HL-60 (cell line): ENCODE data around the gene SH3BP4.

ENCODE experiments used
- DNase-seq, 2 experiments: peaks; one replicate each; pipeline ENCODE4 v3.0.0-alpha.2; 2010 to 2020; ENCODE audit warnings: low read depth in 1 of 2, low spot score in 1 of 2
- H3K27ac ChIP-seq: fragments of 250-450 bp; sonication (Bioruptor Pico); replicated peaks from 2 replicates; pipeline ENCODE4 v1.5.1; 2020; ENCODE audit warnings: mild to moderate bottlenecking, moderate library complexity
- H3K27me3 ChIP-seq: fragments of 250-450 bp; sonication (Bioruptor Pico); 2 replicates; pipeline ENCODE4 v1.5.1; 2021; ENCODE audit warnings: mild to moderate bottlenecking, moderate library complexity; ENCODE audit not compliant: insufficient read depth, poor library complexity, severe bottlenecking
- H3K4me3 ChIP-seq: replicated peaks from 2 replicates; pipeline ENCODE4 v1.5.1; 2011; ENCODE audit warnings: mild to moderate bottlenecking, control low read depth, low read length; ENCODE audit not compliant: insufficient read depth
- CTCF ChIP-seq: IDR thresholded peaks from one replicate; pipeline ENCODE4 v1.5.1; 2011; ENCODE audit warnings: low read length, control low read depth, inconsistent platforms; ENCODE audit not compliant: insufficient read depth
- GABPA ChIP-seq: IDR thresholded peaks from 2 replicates; pipeline ENCODE4 v1.6.1; 2012; ENCODE audit warnings: low read depth
- POLR2AphosphoS5 ChIP-seq: IDR thresholded peaks from 2 replicates; pipeline ENCODE4 v1.6.1; 2012; ENCODE audit warnings: low read depth
- REST ChIP-seq: IDR thresholded peaks from 2 replicates; pipeline ENCODE4 v1.6.1; 2012; ENCODE audit warnings: low read depth; ENCODE audit not compliant: insufficient replicate concordance
- SPI1 ChIP-seq: IDR thresholded peaks from 2 replicates; pipeline ENCODE4 v1.6.1; 2012; ENCODE audit warnings: low read depth, mild to moderate bottlenecking, borderline replicate concordance

SH3BP4 gene

DNA sequence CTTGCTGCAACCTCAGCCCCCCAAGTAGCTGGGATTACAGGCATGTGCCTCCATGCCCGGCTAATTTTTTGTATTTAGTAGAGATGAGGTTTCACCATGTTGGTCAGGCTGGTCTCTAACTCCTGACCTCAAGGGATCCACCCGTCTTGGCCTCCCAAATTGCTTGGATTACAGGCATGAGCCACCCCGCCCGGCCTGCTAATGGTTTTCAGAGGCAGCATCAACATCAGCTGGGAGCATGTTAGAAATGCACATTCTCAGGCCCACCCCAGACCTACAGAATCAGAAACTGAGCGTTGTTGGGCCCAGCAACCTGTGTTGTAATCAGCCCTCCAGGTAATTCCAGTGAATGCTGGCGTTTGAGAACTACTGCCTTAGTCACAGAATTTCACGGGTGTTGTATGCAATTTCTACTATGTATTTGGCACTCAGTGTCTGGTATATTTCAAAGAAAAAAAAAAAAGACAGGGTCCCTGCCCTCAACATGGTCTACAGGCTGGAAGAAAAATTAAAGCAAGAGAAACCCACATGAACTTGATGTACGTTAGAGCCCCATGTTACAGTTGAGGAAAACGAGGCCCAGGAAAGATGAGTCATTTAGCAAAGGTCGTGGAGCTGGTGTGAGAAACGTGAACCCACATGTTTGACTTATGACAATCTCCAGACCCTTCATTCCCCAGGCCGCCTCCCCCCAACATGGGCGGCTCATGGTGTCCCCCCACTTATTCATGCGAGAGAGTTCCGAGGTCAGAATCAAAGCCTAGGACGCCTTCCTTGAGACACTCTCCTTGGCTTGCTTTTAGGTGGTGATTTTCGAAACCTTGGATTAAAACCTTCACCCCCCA, 35.3 kb downstream of the SH3BP4 start:
- no peak overlapping the region for H3K4me3 ChIP-seq

GRCh38 chr2:234987754-234988153, 35.9 kb downstream of the SH3BP4 start:
- H3K4me3 ChIP-seq = no peak overlapping the region
- TF ChIP-seq REST (no peak), POLR2AphosphoS5 (no peak)
- no peak overlapping the region for H3K27ac ChIP-seq
- DNase-seq = no peak
- no peaks in the 10 kb centered on the region for H3K27me3 ChIP-seq

More for the DNA sequence above, 35.3 kb downstream of the SH3BP4 start:
- no peak for DNase-seq
- Histone ChIP-seq H3K27ac (no peak overlapping the region), H3K27me3 (no peaks in the 10 kb centered on the region)
- TF ChIP-seq GABPA (no peak), SPI1 (no peak), CTCF (no peak), REST (no peak), POLR2AphosphoS5 (no peak)

DNA sequence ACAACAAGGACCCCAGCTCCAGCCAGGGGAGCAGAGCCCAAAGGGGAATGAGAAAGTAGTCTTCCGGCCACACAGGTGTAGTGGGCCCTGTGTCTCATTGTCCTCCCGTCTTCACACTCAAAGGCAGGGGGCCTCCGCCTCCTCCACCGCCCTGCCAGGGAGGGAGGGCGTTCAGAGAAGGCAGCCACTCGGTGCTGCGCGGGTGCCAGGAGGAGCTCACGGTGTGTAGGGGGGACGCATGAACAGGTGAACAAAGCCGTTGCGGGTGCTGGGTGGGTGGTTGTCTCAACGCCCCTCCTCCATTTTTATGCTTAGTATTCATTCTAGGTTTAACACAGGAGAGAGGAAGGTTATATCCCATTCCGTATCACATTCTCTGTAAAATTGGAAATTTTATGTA, 36.7 kb downstream of the SH3BP4 start:
- H3K4me3 ChIP-seq = no peak overlapping the region
- no peak for DNase-seq
- no peak for TF ChIP-seq REST
- no peak for TF ChIP-seq SPI1
- TF ChIP-seq CTCF = no peak
- TF ChIP-seq POLR2AphosphoS5 = no peak
- TF ChIP-seq GABPA = no peak
- no peaks in the 10 kb centered on the region for H3K27me3 ChIP-seq
- no peak overlapping the region for H3K27ac ChIP-seq
